Measurements from ENCODE around the gene NACC2. TPM values are rescaled to one million over a fixed set of nuclear protein-coding genes. Genes with fewer than 3 reads are reported as not detected.

NACC2 gene
- polyA plus RNA-seq, 3 donors from 2014 or later: 2.1 to 6.2 (median 2.8) TPM

- Mint-ChIP-seq H3K36me3 (no peaks in the 10 kb centered on the region), H3K4me3 (no peak overlapping the region), H3K4me1 (peaks cover 24 to 34% of the 10 kb centered on the region in 2 donors), H3K27me3 (ENCODE audit: low read depth in 3 of 3) (peaks cover 0 to 8% (median 0%) of the 10 kb centered on the region in 3 donors), H3K27ac (no peak overlapping the region), H3K9me3 (no peaks in the 10 kb centered on the region)
- no peak for DNase-seq
Measured at GRCh38 chr9:136100700-136101614, 5.9 kb upstream of the NACC2 start.

GRCh38 chr9:136099542-136099941 is 4.5 kb upstream of the NACC2 start:
- Mint-ChIP-seq H3K27me3 (ENCODE audit: low read depth in 3 of 3) (peaks cover 0 to 8% (median 0%) of the 10 kb centered on the region in 3 donors), H3K36me3 (no peaks in the 10 kb centered on the region), H3K9me3 (no peaks in the 10 kb centered on the region), H3K4me1 (peaks cover 12 to 21% of the 10 kb centered on the region in 2 donors), H3K4me3 (peak overlapping the region in 1 of 5 donors; percentile 80), H3K27ac (peak overlapping the region in 3 of 6 donors; percentile 88 to 91 (median 90))
- no peak for DNase-seq

- Mint-ChIP-seq H3K27me3 (ENCODE audit: low read depth in 3 of 3) (peaks cover 0 to 10% (median 0%) of the 10 kb centered on the region in 3 donors), H3K4me3 (peak overlapping the region; percentile 66 to 85 (median 78)), H3K27ac (peak overlapping the region; percentile 83 to 91 (median 89)), H3K4me1 (peaks cover 12 to 21% of the 10 kb centered on the region in 2 donors), H3K9me3 (no peaks in the 10 kb centered on the region), H3K36me3 (no peaks in the 10 kb centered on the region)
- DNase-seq: peak; percentile 40 to 53 (median 47)
Measured at GRCh38 chr9:136098844-136099243, 3.8 kb upstream of the NACC2 start.

- H3K36me3 Mint-ChIP-seq: no peaks in the 10 kb centered on the region
- H3K4me1 Mint-ChIP-seq: peaks cover 12 to 22% of the 10 kb centered on the region in 2 donors
- H3K4me3 Mint-ChIP-seq: peak overlapping the region in 3 of 5 donors; percentile 18 to 64 (median 33)
- H3K27ac Mint-ChIP-seq: peak overlapping the region in 4 of 6 donors; percentile 64 to 91 (median 78)
- no peaks in the 10 kb centered on the region for H3K9me3 Mint-ChIP-seq
- H3K27me3 Mint-ChIP-seq (ENCODE audit: low read depth in 3 of 3): peaks cover 0 to 10% (median 0%) of the 10 kb centered on the region in 3 donors
- DNase-seq: no peak
Measured at GRCh38 chr9:136098210-136098609, 3.1 kb upstream of the NACC2 start.

GRCh38 chr9:136096505-136097001 is 1.5 kb upstream of the NACC2 start:
- no peaks in the 10 kb centered on the region for H3K36me3 Mint-ChIP-seq
- no peak for DNase-seq
- H3K4me1 Mint-ChIP-seq: peaks cover 17 to 29% of the 10 kb centered on the region in 2 donors
- H3K9me3 Mint-ChIP-seq: no peaks in the 10 kb centered on the region
- peaks cover 0 to 13% (median 0%) of the 10 kb centered on the region in 3 donors for H3K27me3 Mint-ChIP-seq (ENCODE audit: low read depth in 3 of 3)
- peak overlapping the region in 4 of 6 donors; percentile 23 to 72 (median 48) for H3K27ac Mint-ChIP-seq
- H3K4me3 Mint-ChIP-seq: peak overlapping the region; percentile 48 to 83 (median 71)

- peak; percentile 58 to 67 (median 64) for DNase-seq
- Mint-ChIP-seq H3K9me3 (peaks cover 0 to 2% (median 0%) of the 10 kb centered on the region in 6 donors), H3K27me3 (ENCODE audit: low read depth in 3 of 3) (peaks cover 0 to 13% (median 0%) of the 10 kb centered on the region in 3 donors), H3K4me1 (peaks cover 24 to 35% of the 10 kb centered on the region in 2 donors), H3K4me3 (peak overlapping the region; percentile 57 to 77 (median 75)), H3K36me3 (no peaks in the 10 kb centered on the region), H3K27ac (peak overlapping the region in 4 of 6 donors; percentile 39 to 73 (median 56))
Measured at GRCh38 chr9:136093995-136094881, 851 bp downstream of the NACC2 start.

- H3K4me3 Mint-ChIP-seq: peak overlapping the region; percentile 67 to 77 (median 75)
- peaks cover 0 to 7% (median 0%) of the 10 kb centered on the region in 3 donors for H3K27me3 Mint-ChIP-seq (ENCODE audit: low read depth in 3 of 3)
- H3K36me3 Mint-ChIP-seq: no peaks in the 10 kb centered on the region
- peaks cover 0 to 2% (median 0%) of the 10 kb centered on the region in 6 donors for H3K9me3 Mint-ChIP-seq
- DNase-seq: no peak
- peaks cover 16 to 31% of the 10 kb centered on the region in 2 donors for H3K4me1 Mint-ChIP-seq
- H3K27ac Mint-ChIP-seq: peak overlapping the region; percentile 53 to 80 (median 70)
Measured at GRCh38 chr9:136093346-136093986, 1.6 kb downstream of the NACC2 start.

- peak overlapping the region; percentile 62 to 75 (median 68) for H3K4me3 Mint-ChIP-seq
- peaks cover 0 to 2% (median 0%) of the 10 kb centered on the region in 6 donors for H3K9me3 Mint-ChIP-seq
- peaks cover 14 to 32% of the 10 kb centered on the region in 2 donors for H3K4me1 Mint-ChIP-seq
- no peak for DNase-seq
- peak overlapping the region; percentile 52 to 80 (median 64) for H3K27ac Mint-ChIP-seq
- peaks cover 0 to 5% (median 0%) of the 10 kb centered on the region in 3 donors for H3K27me3 Mint-ChIP-seq (ENCODE audit: low read depth in 3 of 3)
- H3K36me3 Mint-ChIP-seq: no peaks in the 10 kb centered on the region
Measured at GRCh38 chr9:136092741-136093140, 2.3 kb downstream of the NACC2 start.

- H3K4me1 Mint-ChIP-seq: peaks cover 14 to 29% of the 10 kb centered on the region in 2 donors
- H3K36me3 Mint-ChIP-seq: no peaks in the 10 kb centered on the region
- peaks cover 0 to 5% (median 0%) of the 10 kb centered on the region in 3 donors for H3K27me3 Mint-ChIP-seq (ENCODE audit: low read depth in 3 of 3)
- H3K4me3 Mint-ChIP-seq: peak overlapping the region in 1 of 5 donors; percentile 74
- DNase-seq: no peak
- peak overlapping the region in 3 of 6 donors; percentile 10 to 80 (median 17) for H3K27ac Mint-ChIP-seq
- H3K9me3 Mint-ChIP-seq: peaks cover 0 to 2% (median 0%) of the 10 kb centered on the region in 6 donors
Measured at GRCh38 chr9:136092353-136092650, 2.8 kb downstream of the NACC2 start.

- DNase-seq: no peak
- peak overlapping the region in 3 of 6 donors; percentile 35 to 76 (median 50) for H3K27ac Mint-ChIP-seq
- H3K27me3 Mint-ChIP-seq (ENCODE audit: low read depth in 3 of 3): peaks cover 0 to 5% (median under 1%) of the 10 kb centered on the region in 3 donors
- peak overlapping the region in 2 of 5 donors; percentile 29 to 74 for H3K4me3 Mint-ChIP-seq
- no peaks in the 10 kb centered on the region for H3K36me3 Mint-ChIP-seq
- peaks cover 0 to 2% (median 0%) of the 10 kb centered on the region in 6 donors for H3K9me3 Mint-ChIP-seq
- peaks cover 18 to 32% of the 10 kb centered on the region in 2 donors for H3K4me1 Mint-ChIP-seq
Measured at GRCh38 chr9:136091582-136092352, 3.3 kb downstream of the NACC2 start.

- peaks cover 0 to 2% (median 0%) of the 10 kb centered on the region in 6 donors for H3K9me3 Mint-ChIP-seq
- peaks cover 0 to 5% (median 2%) of the 10 kb centered on the region in 3 donors for H3K27me3 Mint-ChIP-seq (ENCODE audit: low read depth in 3 of 3)
- no peaks in the 10 kb centered on the region for H3K36me3 Mint-ChIP-seq
- DNase-seq: no peak
- H3K4me1 Mint-ChIP-seq: peaks cover 22 to 31% of the 10 kb centered on the region in 2 donors
- H3K4me3 Mint-ChIP-seq: no peak overlapping the region
- peak overlapping the region in 3 of 6 donors; percentile 35 to 76 (median 50) for H3K27ac Mint-ChIP-seq
Measured at GRCh38 chr9:136090768-136091581, 4.1 kb downstream of the NACC2 start.
